SK-N-SH (cell line): ENCODE results near the gene RBM38. TPM values are rescaled to one million over a fixed set of nuclear protein-coding genes. Genes with fewer than 3 reads are reported as not detected.
A peak's percentile ranks its signal among the peaks of the same experiment; 100 is the strongest.

ENCODE experiments used
- CTCF ChIA-PET: fragments of 300-600, 350-600 bp; formaldehyde crosslinking; extraction: SDS; loops from one replicate; lab custom pipeline; 2021; lab: Yijun Ruan, JAX
- POLR2A ChIA-PET: fragments of 350-600 bp; sonication (Branson Sonifier 250); formaldehyde crosslinking; extraction: SDS; loops from one replicate; lab custom pipeline; 2020; ENCODE audit warnings: antibody characterized with exemption, inconsistent platforms; lab: Yijun Ruan, JAX
- DNase-seq: peaks from one replicate; pipeline ENCODE4 v3.0.0; 2012
- H2AFZ ChIP-seq: fragments of 200-600 bp; sonication (generic); 2 replicates; pipeline ENCODE4 v1.8.1; 2016; ENCODE audit warnings: antibody characterized with exemption, mild to moderate bottlenecking, low read depth
- H3F3A ChIP-seq: fragments of 200-600 bp; sonication (generic); replicated peaks from 2 replicates; pipeline ENCODE3; 2016; ENCODE audit warnings: antibody characterized with exemption, mild to moderate bottlenecking; ENCODE audit not compliant: insufficient read depth
- H3K27ac ChIP-seq, 2 experiments: fragments of 200-500 bp in 1 of 2; fragments of 200-600 bp in 1 of 2; sonication (Bioruptor generic) in 1 of 2; sonication (generic), shearing (Covaris generic) in 1 of 2; 2 replicates each; pipeline versions ENCODE4 v1.5.1 to v1.6.1; 2014 to 2016; ENCODE audit warnings: low read depth in 2 of 2, inconsistent platforms in 1 of 2, low read length in 1 of 2, mild to moderate bottlenecking in 1 of 2, mixed read lengths in 1 of 2
- H3K27me3 ChIP-seq: fragments of 200-600 bp; sonication (generic), shearing (Covaris generic); 2 replicates; pipeline ENCODE4 v1.6.1; 2016; ENCODE audit warnings: mixed run types; ENCODE audit not compliant: insufficient read depth
- H3K36me3 ChIP-seq, 2 experiments: fragments of 200-500 bp in 1 of 2; fragments of 200-600 bp in 1 of 2; sonication (Bioruptor generic) in 1 of 2; sonication (generic) in 1 of 2; replicated peaks in 1 of 2; 2 replicates each; pipeline versions ENCODE3 to v1.5.1; 2014 to 2016; ENCODE audit warnings: low read length in 1 of 2, mild to moderate bottlenecking in 1 of 2; ENCODE audit not compliant: insufficient read depth in 2 of 2, control insufficient read depth in 1 of 2
- H3K4me1 ChIP-seq, 2 experiments: fragments of 200-500 bp in 1 of 2; fragments of 200-600 bp in 1 of 2; sonication (Bioruptor generic) in 1 of 2; sonication (generic), shearing (Covaris generic) in 1 of 2; 2 replicates each; pipeline versions ENCODE4 v1.5.1 to v1.6.1; 2014 to 2016; ENCODE audit warnings: low read depth in 1 of 2, low read length in 1 of 2, mixed run types in 1 of 2; ENCODE audit not compliant: insufficient read depth in 2 of 2, control insufficient read depth in 1 of 2
- H3K4me2 ChIP-seq: fragments of 200-600 bp; sonication (generic), shearing (Covaris generic); 2 replicates; pipeline ENCODE4 v1.6.1; 2017; ENCODE audit warnings: mixed run types
- H3K4me3 ChIP-seq, 2 experiments: fragments of 200-500 bp in 1 of 2; fragments of 200-600 bp in 1 of 2; sonication (Bioruptor generic) in 1 of 2; sonication (generic), shearing (Covaris generic) in 1 of 2; 2 replicates each; pipeline versions ENCODE4 v1.5.1 to v1.8.1; 2014 to 2016; ENCODE audit warnings: low read depth in 2 of 2, inconsistent platforms in 1 of 2, low read length in 1 of 2, mild to moderate bottlenecking in 1 of 2, mixed read lengths in 1 of 2, moderate library complexity in 1 of 2
- H3K79me2 ChIP-seq: fragments of 200-600 bp; sonication (generic); 2 replicates; pipeline ENCODE4 v1.8.1; 2017; ENCODE audit warnings: mild to moderate bottlenecking; ENCODE audit not compliant: insufficient read depth
- H3K9ac ChIP-seq: fragments of 200-600 bp; sonication (generic); 2 replicates; pipeline ENCODE4 v1.6.1; 2017; ENCODE audit warnings: mixed run types
- H3K9me2 ChIP-seq: fragments of 200-600 bp; sonication (generic); 2 replicates; pipeline ENCODE4 v1.6.1; 2017; ENCODE audit warnings: mixed run types
- H3K9me3 ChIP-seq: fragments of 200-600 bp; sonication (generic); 2 replicates; pipeline ENCODE4 v1.6.1; 2017; ENCODE audit warnings: mixed run types, mild to moderate bottlenecking, moderate library complexity
- H4K20me1 ChIP-seq: fragments of 200-600 bp; sonication (generic); 2 replicates; pipeline ENCODE4 v1.6.1; 2017; ENCODE audit warnings: mild to moderate bottlenecking, mixed run types; ENCODE audit not compliant: insufficient read depth
- CHD2 ChIP-seq: fragments of 150-350 bp; IDR thresholded peaks from 2 replicates; pipeline ENCODE4 v1.6.1; 2018; ENCODE audit warnings: low read length; ENCODE audit not compliant: partially characterized antibody
- CTCF ChIP-seq: fragments of 200-600 bp; sonication (generic); IDR thresholded peaks from 2 replicates; pipeline ENCODE4 v1.6.1; 2017; ENCODE audit warnings: antibody characterized with exemption, mild to moderate bottlenecking, moderate library complexity
- ELF1 ChIP-seq: IDR thresholded peaks from 2 replicates; pipeline ENCODE4 v1.4.0; 2012
- EP300 ChIP-seq, 2 experiments: IDR thresholded peaks; 2 replicates each; pipeline versions ENCODE4 v1.4.0 to v1.6.1; 2012; ENCODE audit warnings: borderline replicate concordance in 1 of 2, low read depth in 1 of 2, low read length in 1 of 2
- FOXM1 ChIP-seq: IDR thresholded peaks from 2 replicates; pipeline ENCODE4 v1.4.0; 2012; ENCODE audit warnings: low read depth, mild to moderate bottlenecking
- GABPA ChIP-seq: IDR thresholded peaks from 2 replicates; pipeline ENCODE4 v1.4.0; 2012; ENCODE audit warnings: low read depth, mild to moderate bottlenecking
- IRF3 ChIP-seq: fragments of 150-350 bp; IDR thresholded peaks from 2 replicates; pipeline ENCODE4 v1.6.1; 2016; ENCODE audit warnings: mild to moderate bottlenecking, low read depth, low read length
- MAX ChIP-seq: IDR thresholded peaks from 2 replicates; pipeline ENCODE4 v1.4.0; 2012; ENCODE audit warnings: low read depth
- MXI1 ChIP-seq: IDR thresholded peaks from 2 replicates; pipeline ENCODE4 v1.6.1; 2012; ENCODE audit warnings: mild to moderate bottlenecking, low read depth, low read length, improper control_type of control experiment
- NRF1 ChIP-seq: IDR thresholded peaks from 2 replicates; pipeline ENCODE4 v1.6.1; 2012; ENCODE audit warnings: low read depth, mild to moderate bottlenecking, low read length
- POLR2AphosphoS5 ChIP-seq: IDR thresholded peaks from 2 replicates; pipeline ENCODE4 v1.6.1; 2012; ENCODE audit warnings: low read depth, low read length
- RXRA ChIP-seq: IDR thresholded peaks from 2 replicates; pipeline ENCODE4 v1.4.0; 2012; ENCODE audit warnings: low read depth, mild to moderate bottlenecking, borderline replicate concordance
- TEAD4 ChIP-seq: IDR thresholded peaks from 2 replicates; pipeline ENCODE4 v1.4.0; 2012; ENCODE audit warnings: mild to moderate bottlenecking, borderline replicate concordance; ENCODE audit not compliant: insufficient read depth
- YY1 ChIP-seq: IDR thresholded peaks from 2 replicates; pipeline ENCODE4 v1.4.0; 2012; ENCODE audit warnings: low read depth, mild to moderate bottlenecking
- WGBS: methylation state at CpG from one replicate; pipeline ENCODE4 v1.1.6; 2017; ENCODE audit warnings: low lambda C conversion rate; 5-methylcytosine and 5-hydroxymethylcytosine counted together
- polyA plus RNA-seq, 3 experiments: library from polyadenylated mRNA; depleted of rRNA; stranded (reverse); fragments of >200 nt; gene quantifications; 2 replicates each; pipeline ENCODE4 v1.2.3, GENCODE V29; 2012

RBM38 gene
- polyA plus RNA-seq, 1 of the 3 experiments (the other 2 are of a cell fraction), result 11.5 TPM

- H3K36me3 ChIP-seq, result peaks cover 0 to 27% of the 10 kb centered on the region in 2 experiments
- peak within 1 kb of the TSS; percentile 84 to 87 for H3K27ac ChIP-seq
- H4K20me1 ChIP-seq, result peaks cover 11% of the 10 kb centered on the region
- H3K9ac ChIP-seq, result peak within 1 kb of the TSS; percentile 96
- peak within 1 kb of the TSS; percentile 90 to 100 for H3K4me3 ChIP-seq
- CTCF ChIA-PET, result interaction anchor here (1.0 to 1.7 kb wide), 4 partner anchors 19 to 800 kb away, joined by 3 to 4 read pairs (median 3); no protein-coding TSS in a partner anchor
- H3F3A ChIP-seq, result peaks cover 17% of the 10 kb centered on the region
- peaks cover 49% of the 10 kb centered on the region for H3K79me2 ChIP-seq
- no peaks in the 10 kb centered on the region for H3K9me2 ChIP-seq
- no peaks in the 10 kb centered on the region for H3K27me3 ChIP-seq
- H2AFZ ChIP-seq, result peak within 1 kb of the TSS; percentile 71
- DNase-seq, result peak; percentile 88
- H3K9me3 ChIP-seq, result no peaks in the 10 kb centered on the region
- TF ChIP-seq ELF1 (peak; percentile 58), RXRA (no peak), YY1 (peak; percentile 85), CTCF (no peak), CHD2 (peak; percentile 47), FOXM1 (no peak), MXI1 (0 out of 2 replicates have a peak, but pooled peaks have one; percentile 16), MAX (peak; percentile 88), TEAD4 (no peak), POLR2AphosphoS5 (peak; percentile 74), NRF1 (peak; percentile 73), GABPA (peak; percentile 91), EP300 (IDR thresholded peaks at IDR 0.05; ENCODE audit: borderline replicate concordance in 1 of 2, low read depth in 1 of 2, low read length in 1 of 2) (no peak), IRF3 (no peak)
- POLR2A ChIA-PET, result no interaction called here
- peak within 1 kb of the TSS; percentile 87 for H3K4me2 ChIP-seq
- peaks cover 0 to 13% of the 10 kb centered on the region in 2 experiments; a peak in 2 of 4 replicates for H3K4me1 ChIP-seq
- 0% methylated on average over 14 of the region's 64 CpGs for WGBS
Observed at GRCh38 chr20:57351042-57351783, 40.0 kb upstream of the RBM38 start, which contains the start of gene RAE1. TSS of gene RAE1 (plus strand) at chr20:57351255. CDS start at chr20:57354039, 2,784 bp downstream.
